Endothelial cell of umbilical vein (primary cell): ENCODE measurements around the gene ZNF281.

Experiments used
- CTCF ChIP-seq, 2 donors: IDR thresholded peaks; 1 replicate in 1 of 2; 2 replicates in 1 of 2; pipeline ENCODE4 v1.5.1; 2011; ENCODE audit warnings: low read length in 2 of 2, mild to moderate bottlenecking in 2 of 2, moderate library complexity in 2 of 2, control low read depth in 1 of 2, inconsistent platforms in 1 of 2, low read depth in 1 of 2; ENCODE audit not compliant: insufficient read depth in 1 of 2; ENCODE audit errors: extremely low read depth in 1 of 2
- EZH2 ChIP-seq: IDR thresholded peaks from 2 replicates; pipeline ENCODE4 v1.6.1; 2012; ENCODE audit warnings: borderline replicate concordance, low read depth, mild to moderate bottlenecking, moderate library complexity, low read length, inconsistent platforms; ENCODE audit not compliant: severe bottlenecking
- POLR2A ChIP-seq: IDR thresholded peaks from 2 replicates; pipeline ENCODE4 v1.6.1; 2012; ENCODE audit warnings: low read depth, mild to moderate bottlenecking, control low read depth, low read length
- POLR2AphosphoS5 ChIP-seq: IDR thresholded peaks from 2 replicates; pipeline ENCODE4 v1.6.1; 2012; ENCODE audit warnings: low read depth, mild to moderate bottlenecking, control low read depth, low read length, moderate library complexity; ENCODE audit not compliant: insufficient read depth

GRCh38 chr1:200398373-200398772, 11.5 kb downstream of the ZNF281 start:
- TF ChIP-seq POLR2AphosphoS5 (no peak), CTCF (IDR thresholded peaks at IDR 0.05; ENCODE audit: extremely low read depth in 1 of 2, insufficient read depth in 1 of 2, low read depth in 1 of 2, low read length in 2 of 2) (no peak), EZH2 (no peak), POLR2A (no peak)
